Uterus (tissue), 2 donors: Measurements from ENCODE around the gene MSL2.
"Not testable (repeated sequence)": the region's sequence is repeated elsewhere in the genome, so short reads cannot be mapped to it uniquely, and the experiment has no call there.

Source experiments
- POLR2A ChIP-seq, 2 donors: fragments of 450-650 bp; IDR thresholded peaks; one replicate each; pipeline ENCODE4 v1.6.1; 2016; ENCODE audit warnings: antibody characterized with exemption in 2 of 2, mild to moderate bottlenecking in 1 of 2, moderate library complexity in 1 of 2
- TF ChIP-seq, protein P1 (sequence below), 4 experiments: fragments of 200-600 bp in 2 of 4; fragments of 450-650 bp in 2 of 4; sonication (generic) in 2 of 4; IDR thresholded peaks; one replicate each; pipeline ENCODE4 v1.5.1; 2016 to 2019; ENCODE audit warnings: antibody characterized with exemption in 4 of 4, mild to moderate bottlenecking in 2 of 4, moderate library complexity in 1 of 4

DNA sequence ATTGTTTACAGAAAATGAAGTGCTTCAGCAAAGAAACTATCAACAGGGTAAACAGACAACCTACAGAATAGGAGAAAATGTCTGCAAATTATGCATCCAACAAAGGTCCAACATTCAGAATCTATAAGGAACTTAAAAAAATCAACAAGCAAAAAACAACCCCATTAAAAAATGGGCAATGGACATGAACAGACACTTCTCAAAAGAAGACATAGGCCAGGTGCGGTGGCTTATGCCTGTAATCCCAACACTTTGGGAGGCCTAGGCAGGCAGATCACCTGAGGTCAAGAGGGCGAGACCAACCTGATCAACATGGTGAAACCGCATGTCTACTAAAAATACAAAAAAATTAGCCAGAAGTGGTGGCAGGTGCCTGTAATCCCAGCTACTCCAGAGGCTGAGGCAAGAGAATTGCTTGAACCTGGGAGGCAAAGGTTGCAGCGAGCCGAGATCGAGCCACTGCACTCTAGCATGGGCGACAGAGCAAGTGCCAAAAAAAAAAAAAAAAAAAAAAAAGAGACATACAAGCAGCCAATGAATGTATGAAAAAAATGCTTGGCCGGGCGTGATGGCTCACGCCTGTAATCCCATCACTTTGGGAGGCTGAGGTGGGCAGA lies 2.4 kb upstream of the MSL2 start:
- TF ChIP-seq POLR2A (IDR thresholded peaks at IDR 0.05) = not testable (repeated sequence)
- TF ChIP-seq, protein P1, sequence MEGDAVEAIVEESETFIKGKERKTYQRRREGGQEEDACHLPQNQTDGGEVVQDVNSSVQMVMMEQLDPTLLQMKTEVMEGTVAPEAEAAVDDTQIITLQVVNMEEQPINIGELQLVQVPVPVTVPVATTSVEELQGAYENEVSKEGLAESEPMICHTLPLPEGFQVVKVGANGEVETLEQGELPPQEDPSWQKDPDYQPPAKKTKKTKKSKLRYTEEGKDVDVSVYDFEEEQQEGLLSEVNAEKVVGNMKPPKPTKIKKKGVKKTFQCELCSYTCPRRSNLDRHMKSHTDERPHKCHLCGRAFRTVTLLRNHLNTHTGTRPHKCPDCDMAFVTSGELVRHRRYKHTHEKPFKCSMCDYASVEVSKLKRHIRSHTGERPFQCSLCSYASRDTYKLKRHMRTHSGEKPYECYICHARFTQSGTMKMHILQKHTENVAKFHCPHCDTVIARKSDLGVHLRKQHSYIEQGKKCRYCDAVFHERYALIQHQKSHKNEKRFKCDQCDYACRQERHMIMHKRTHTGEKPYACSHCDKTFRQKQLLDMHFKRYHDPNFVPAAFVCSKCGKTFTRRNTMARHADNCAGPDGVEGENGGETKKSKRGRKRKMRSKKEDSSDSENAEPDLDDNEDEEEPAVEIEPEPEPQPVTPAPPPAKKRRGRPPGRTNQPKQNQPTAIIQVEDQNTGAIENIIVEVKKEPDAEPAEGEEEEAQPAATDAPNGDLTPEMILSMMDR (IDR thresholded peaks at IDR 0.05) = not testable (repeated sequence)
